ENCODE measurements around the gene CES1.

DNA sequence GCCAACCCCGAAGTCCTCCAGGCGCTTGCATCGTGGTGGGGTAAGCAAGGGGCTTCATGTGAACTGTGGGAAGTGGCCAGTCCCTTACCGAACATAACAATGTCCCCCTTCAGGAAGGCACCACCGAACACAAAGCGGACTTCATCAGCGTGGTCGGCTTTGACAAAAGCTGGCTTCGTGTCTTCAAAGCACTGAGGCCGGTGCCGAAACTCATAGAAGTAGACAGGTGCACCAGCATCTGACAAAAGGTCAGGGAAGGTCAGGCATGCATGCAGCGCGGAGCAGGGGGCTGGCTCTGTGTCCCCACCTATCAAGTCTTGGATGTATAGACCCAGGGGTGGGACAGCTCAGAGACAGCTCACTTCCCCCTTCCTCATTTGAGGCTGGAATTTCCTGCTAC, 16.6 kb upstream of the CES1 start:
- no peak for TF ChIP-seq TAF1 (IDR thresholded peaks at IDR 0.05; ENCODE audit: low read depth)
- TF ChIP-seq CEBPB (IDR thresholded peaks at IDR 0.05), result no peak
- TF ChIP-seq MAX (IDR thresholded peaks at IDR 0.05), result no peak
- TF ChIP-seq REST (IDR thresholded peaks at IDR 0.05; ENCODE audit: low read depth), result no peak
- TF ChIP-seq TEAD4 (IDR thresholded peaks at IDR 0.05), result no peak

Measured in Ishikawa (cell line).